ENCODE measurements around the gene NPR2. TPM values are rescaled to one million over a fixed set of nuclear protein-coding genes. Genes with fewer than 3 reads are reported as not detected.
A peak's percentile ranks its signal among the peaks of the same experiment; 100 is the strongest.

NPR2 gene
- total and polyA plus RNA-seq, 2 of the 13 experiments (the other 11 are each of a cell fraction or from before 2014, with no cell fraction given) = 7.4 to 9.4 TPM

GRCh38 chr9:35812025-35812602, 20.7 kb downstream of the NPR2 start, which contains the start of gene SPAG8 (continued):
- TF ChIP-seq, protein P1, sequence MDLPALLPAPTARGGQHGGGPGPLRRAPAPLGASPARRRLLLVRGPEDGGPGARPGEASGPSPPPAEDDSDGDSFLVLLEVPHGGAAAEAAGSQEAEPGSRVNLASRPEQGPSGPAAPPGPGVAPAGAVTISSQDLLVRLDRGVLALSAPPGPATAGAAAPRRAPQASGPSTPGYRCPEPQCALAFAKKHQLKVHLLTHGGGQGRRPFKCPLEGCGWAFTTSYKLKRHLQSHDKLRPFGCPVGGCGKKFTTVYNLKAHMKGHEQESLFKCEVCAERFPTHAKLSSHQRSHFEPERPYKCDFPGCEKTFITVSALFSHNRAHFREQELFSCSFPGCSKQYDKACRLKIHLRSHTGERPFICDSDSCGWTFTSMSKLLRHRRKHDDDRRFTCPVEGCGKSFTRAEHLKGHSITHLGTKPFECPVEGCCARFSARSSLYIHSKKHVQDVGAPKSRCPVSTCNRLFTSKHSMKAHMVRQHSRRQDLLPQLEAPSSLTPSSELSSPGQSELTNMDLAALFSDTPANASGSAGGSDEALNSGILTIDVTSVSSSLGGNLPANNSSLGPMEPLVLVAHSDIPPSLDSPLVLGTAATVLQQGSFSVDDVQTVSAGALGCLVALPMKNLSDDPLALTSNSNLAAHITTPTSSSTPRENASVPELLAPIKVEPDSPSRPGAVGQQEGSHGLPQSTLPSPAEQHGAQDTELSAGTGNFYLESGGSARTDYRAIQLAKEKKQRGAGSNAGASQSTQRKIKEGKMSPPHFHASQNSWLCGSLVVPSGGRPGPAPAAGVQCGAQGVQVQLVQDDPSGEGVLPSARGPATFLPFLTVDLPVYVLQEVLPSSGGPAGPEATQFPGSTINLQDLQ (CRISPR knock-in tag; IDR thresholded peaks at IDR 0.05) = 0 out of 2 replicates have a peak, but pooled peaks have one; percentile 48
- TF ChIP-seq SMAD3 (CRISPR knock-in tag; IDR thresholded peaks at IDR 0.05) (peak; percentile 50; the same call in 1 of the 2 replicates), ZNF747 (CRISPR knock-in tag; IDR thresholded peaks at IDR 0.05; ENCODE audit: borderline replicate concordance) (peak; percentile 77; the same call in 1 of the 2 replicates), ZNF138 (CRISPR knock-in tag; IDR thresholded peaks at IDR 0.05; ENCODE audit: low read depth) (0 out of 2 replicates have a peak, but pooled peaks have one; percentile 38), POGZ (CRISPR knock-in tag; IDR thresholded peaks at IDR 0.05) (no peak; the same call in 1 of the 2 replicates), RBM22 (optimal IDR thresholded peaks at IDR 0.05; ENCODE audit: low read length) (no peak), MYC (CRISPR knock-in tag; IDR thresholded peaks at IDR 0.05; ENCODE audit: borderline replicate concordance) (no peak), HNRNPK (IDR thresholded peaks at IDR 0.05; ENCODE audit: low read depth, low read length, poor library complexity, severe bottlenecking) (no peak), ZHX1 (CRISPR knock-in tag; IDR thresholded peaks at IDR 0.05; ENCODE audit: low read depth) (no peak), STAT5B (CRISPR knock-in tag; IDR thresholded peaks at IDR 0.05) (0 out of 2 replicates have a peak, but pooled peaks have one; percentile 44), ZBTB25 (CRISPR knock-in tag; IDR thresholded peaks at IDR 0.05) (0 out of 2 replicates have a peak, but pooled peaks have one; percentile 47), CSRNP2 (CRISPR knock-in tag; conservative IDR thresholded peaks at IDR 0.05; ENCODE audit: low read depth) (no peak), NCOA5 (CRISPR knock-in tag; IDR thresholded peaks at IDR 0.05) (no peak), TEF (CRISPR knock-in tag; IDR thresholded peaks at IDR 0.05) (no peak), REPIN1 (CRISPR knock-in tag; IDR thresholded peaks at IDR 0.05; ENCODE audit: borderline replicate concordance, low read depth) (peak; percentile 85; the same call in 1 of the 2 replicates)
- TF ChIP-seq, protein P2, sequence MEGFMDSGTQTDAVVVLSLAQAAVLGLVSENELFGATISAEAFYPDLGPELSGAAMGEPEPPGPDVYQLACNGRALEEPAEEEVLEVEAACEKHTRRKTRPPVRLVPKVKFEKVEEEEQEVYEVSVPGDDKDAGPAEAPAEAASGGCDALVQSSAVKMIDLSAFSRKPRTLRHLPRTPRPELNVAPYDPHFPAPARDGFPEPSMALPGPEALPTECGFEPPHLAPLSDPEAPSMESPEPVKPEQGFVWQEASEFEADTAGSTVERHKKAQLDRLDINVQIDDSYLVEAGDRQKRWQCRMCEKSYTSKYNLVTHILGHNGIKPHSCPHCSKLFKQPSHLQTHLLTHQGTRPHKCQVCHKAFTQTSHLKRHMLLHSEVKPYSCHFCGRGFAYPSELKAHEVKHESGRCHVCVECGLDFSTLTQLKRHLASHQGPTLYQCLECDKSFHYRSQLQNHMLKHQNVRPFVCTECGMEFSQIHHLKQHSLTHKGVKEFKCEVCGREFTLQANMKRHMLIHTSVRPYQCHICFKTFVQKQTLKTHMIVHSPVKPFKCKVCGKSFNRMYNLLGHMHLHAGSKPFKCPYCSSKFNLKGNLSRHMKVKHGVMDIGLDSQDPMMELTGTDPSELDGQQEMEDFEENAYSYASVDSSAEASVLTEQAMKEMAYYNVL (CRISPR knock-in tag; IDR thresholded peaks at IDR 0.05; ENCODE audit: borderline replicate concordance) = peak; percentile 68; the same call in 1 of the 2 replicates
